ENCODE data around the gene MUC4.
"Not testable (repeated sequence)": the region's sequence is repeated elsewhere in the genome, so short reads cannot be mapped to it uniquely, and the experiment has no call there.

The MUC4 gene

DNA sequence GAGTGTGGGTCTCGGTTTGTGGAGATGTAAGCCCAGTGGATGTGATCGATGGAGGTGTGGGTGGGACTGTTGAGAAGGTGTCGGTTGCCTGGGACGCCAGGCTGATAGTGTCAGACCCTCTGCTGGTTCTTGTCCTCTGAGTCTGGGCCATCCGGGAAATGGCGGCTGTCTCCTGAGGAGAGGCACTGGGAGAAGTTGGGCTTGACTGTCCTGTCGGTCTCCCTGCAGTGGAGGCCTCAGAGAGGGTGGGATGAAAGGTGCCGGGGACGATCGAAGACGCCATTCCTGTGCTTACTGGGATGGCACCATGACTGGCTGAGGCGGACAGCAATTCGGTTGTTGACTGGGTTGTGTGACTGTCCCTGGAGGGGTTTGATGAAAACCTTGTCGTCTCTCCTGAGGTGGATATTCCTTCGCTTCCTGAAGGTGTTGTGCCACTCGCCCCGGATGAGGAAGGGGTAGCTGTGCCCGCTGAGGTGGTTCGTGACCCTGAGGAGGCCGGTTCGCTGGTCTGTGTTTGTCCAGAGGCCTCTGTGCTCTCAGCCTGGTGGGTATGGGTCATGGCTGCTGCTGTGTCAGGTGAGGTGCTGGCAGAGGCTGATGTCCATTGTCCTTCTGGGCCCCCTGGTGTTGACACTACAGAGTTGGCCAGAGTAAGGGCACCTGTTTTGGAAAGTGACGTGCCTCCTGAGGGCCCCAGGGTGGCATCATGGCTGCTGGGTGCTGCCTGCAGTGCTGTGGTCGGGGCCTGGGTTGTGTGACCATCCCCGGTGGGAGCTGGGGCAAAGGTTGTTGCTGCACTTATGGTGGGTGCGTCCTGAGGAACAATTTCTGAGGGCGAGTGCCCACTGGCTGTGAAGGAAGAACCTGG lies 22.8 kb downstream of the MUC4 start:
- DNase-seq (ENCODE audit: low read depth in 2 of 2) = no peak

GRCh38 chr3:195785781-195786405 lies 25.8 kb downstream of the MUC4 start:
- not testable (repeated sequence) for DNase-seq (ENCODE audit: low read depth in 2 of 2)

DNA sequence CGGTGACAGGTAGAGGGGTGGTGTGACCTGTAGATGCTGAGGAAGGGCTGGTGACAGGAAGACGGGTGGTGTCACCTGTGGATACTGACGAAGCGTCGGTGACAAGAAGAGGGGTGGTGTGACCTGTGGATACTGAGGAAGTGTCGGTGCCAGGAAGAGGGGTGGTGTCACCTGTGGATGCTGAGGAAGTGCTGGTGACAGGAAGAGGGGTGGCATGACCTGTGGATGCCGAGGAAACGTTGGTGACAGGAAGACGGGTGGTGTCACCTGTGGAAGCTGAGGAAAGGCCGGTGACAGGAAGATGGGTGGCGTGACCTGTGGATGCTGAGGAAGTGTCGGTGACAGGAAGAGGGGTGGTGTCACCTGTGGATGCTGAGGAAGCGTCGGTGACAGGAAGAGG lies 27.7 kb downstream of the MUC4 start:
- DNase-seq (ENCODE audit: low read depth in 2 of 2) = not testable (repeated sequence)

- not testable (repeated sequence) for DNase-seq (ENCODE audit: low read depth in 2 of 2)
Observed at GRCh38 chr3:195781236-195781635, 30.5 kb downstream of the MUC4 start.

- DNase-seq (ENCODE audit: low read depth in 2 of 2) = no peak
Observed at GRCh38 chr3:195777975-195778374, 33.8 kb downstream of the MUC4 start.

DNA sequence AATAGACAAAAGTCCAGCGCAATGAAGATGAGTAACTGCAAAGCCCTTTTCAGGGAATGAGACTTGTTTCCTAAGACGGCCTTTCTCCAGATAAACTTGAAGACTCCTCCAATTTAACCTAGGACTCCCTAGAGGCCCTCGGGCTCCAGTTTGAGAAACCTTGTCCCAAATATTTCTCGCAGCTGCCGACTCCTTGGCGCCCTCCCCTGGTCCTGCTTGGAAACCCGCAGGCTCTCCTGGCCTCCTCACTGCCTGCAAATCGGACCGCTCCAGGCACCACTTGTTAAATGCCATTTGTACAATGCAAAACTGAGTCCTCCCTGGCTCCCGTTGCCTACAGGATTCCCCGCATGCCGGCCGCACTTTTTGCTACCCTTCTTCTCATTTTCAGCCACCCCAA lies 36.8 kb downstream of the MUC4 start:
- no peak for DNase-seq (ENCODE audit: low read depth in 2 of 2)

DNA sequence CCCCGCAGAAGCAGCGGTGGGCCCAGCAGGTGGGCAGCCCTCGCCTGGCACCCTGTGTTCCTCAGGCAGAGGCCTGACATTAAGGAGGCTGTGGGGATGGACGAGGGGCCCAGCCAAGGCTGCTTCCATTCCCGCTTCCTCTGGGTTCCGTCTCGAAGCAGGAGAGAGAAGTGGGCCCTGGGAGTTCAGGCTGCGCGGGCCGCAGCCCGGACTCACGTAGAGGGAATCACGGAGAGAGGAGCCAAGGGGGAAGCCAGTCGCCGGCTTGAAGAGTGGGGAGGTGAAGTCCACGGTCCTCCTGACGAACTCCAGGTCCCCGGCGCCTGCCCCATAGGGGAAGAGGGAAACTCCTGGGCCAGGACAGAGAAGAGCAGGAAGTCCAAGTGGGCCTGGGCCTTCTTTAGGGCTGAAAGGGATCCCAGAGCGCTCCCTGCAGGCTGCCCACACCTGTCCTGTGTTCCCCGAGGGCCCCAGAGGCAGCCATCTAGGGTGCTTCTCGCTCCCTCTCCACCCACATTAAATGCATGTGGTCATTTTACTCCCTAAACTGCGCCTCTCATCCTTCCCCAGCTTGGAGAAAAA lies 37.7 kb downstream of the MUC4 start:
- no peak for DNase-seq (ENCODE audit: low read depth in 2 of 2)

- no peak for DNase-seq (ENCODE audit: low read depth in 2 of 2)
Observed at GRCh38 chr3:195771646-195772300, 40.0 kb downstream of the MUC4 start.

DNA sequence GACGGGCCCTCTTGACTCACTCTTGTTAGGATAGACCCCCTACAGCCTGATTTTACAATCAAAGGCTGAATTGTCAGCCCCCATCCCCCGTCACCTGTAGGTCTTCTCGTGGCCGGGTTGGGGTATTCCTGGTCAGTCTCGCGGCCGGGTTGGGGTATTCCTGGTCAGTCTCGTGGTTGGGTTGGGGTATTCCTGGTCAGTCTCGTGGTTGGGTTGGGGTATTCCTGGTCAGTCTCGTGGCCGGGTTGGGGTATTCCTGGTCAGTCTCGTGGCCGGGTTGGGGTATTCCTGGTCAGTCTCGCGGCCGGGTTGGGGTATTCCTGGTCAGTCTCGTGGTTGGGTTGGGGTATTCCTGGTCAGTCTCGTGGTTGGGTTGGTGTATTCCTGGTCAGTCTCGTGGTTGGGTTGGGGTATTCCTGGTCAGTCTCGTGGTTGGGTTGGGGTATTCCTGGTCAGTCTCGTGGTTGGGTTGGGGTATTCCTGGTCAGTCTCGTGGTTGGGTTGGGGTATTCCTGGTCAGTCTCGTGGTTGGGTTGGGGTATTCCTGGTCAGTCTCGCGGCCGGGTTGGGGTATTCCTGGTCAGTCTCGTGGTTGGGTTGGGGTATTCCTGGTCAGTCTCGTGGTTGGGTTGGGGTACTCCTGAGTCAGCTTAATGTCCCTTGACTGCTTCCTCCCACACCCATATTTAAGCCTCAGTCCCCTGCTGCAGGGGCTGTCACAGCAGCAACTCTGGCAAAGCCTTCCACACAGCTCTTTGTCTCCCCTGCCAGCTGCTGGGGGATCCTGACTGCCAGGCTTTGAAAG lies 40.7 kb downstream of the MUC4 start:
- not testable (repeated sequence) for DNase-seq (ENCODE audit: low read depth in 2 of 2)

- no peak for DNase-seq (ENCODE audit: low read depth in 2 of 2)
Observed at GRCh38 chr3:195770081-195770840, 41.5 kb downstream of the MUC4 start.

GRCh38 chr3:195769551-195769950 lies 42.2 kb downstream of the MUC4 start:
- DNase-seq (ENCODE audit: low read depth in 2 of 2) = no peak

GRCh38 chr3:195768831-195769303 lies 42.9 kb downstream of the MUC4 start:
- DNase-seq (ENCODE audit: low read depth in 2 of 2) = no peak

- no peak for DNase-seq (ENCODE audit: low read depth in 2 of 2)
Observed at GRCh38 chr3:195768414-195768813, 43.3 kb downstream of the MUC4 start.

GRCh38 chr3:195767792-195768191 lies 43.9 kb downstream of the MUC4 start:
- DNase-seq (ENCODE audit: low read depth in 2 of 2) = no peak

DNA sequence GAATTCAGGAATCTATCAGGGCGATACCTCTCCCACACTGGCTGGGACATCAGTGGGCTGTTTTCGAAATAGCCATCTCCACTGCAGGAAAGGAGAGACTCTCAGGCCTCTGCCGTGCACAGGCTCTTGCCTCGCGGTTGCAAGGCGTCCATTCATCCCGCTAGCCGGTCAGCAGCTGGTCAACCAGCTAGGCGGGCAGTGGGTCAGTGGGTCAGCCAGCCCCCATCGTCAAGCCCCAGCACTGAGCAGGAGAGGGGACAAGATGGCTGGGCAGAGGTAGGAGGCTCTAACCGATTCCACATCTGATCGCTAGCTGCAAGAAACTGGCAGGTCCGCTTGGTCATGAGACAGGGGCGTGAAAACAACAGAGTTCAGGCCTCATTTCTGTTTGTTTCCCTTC lies 45.1 kb downstream of the MUC4 start:
- no peak for DNase-seq (ENCODE audit: low read depth in 2 of 2)

GRCh38 chr3:195764961-195765706 lies 46.6 kb downstream of the MUC4 start:
- no peak for DNase-seq (ENCODE audit: low read depth in 2 of 2)

DNA sequence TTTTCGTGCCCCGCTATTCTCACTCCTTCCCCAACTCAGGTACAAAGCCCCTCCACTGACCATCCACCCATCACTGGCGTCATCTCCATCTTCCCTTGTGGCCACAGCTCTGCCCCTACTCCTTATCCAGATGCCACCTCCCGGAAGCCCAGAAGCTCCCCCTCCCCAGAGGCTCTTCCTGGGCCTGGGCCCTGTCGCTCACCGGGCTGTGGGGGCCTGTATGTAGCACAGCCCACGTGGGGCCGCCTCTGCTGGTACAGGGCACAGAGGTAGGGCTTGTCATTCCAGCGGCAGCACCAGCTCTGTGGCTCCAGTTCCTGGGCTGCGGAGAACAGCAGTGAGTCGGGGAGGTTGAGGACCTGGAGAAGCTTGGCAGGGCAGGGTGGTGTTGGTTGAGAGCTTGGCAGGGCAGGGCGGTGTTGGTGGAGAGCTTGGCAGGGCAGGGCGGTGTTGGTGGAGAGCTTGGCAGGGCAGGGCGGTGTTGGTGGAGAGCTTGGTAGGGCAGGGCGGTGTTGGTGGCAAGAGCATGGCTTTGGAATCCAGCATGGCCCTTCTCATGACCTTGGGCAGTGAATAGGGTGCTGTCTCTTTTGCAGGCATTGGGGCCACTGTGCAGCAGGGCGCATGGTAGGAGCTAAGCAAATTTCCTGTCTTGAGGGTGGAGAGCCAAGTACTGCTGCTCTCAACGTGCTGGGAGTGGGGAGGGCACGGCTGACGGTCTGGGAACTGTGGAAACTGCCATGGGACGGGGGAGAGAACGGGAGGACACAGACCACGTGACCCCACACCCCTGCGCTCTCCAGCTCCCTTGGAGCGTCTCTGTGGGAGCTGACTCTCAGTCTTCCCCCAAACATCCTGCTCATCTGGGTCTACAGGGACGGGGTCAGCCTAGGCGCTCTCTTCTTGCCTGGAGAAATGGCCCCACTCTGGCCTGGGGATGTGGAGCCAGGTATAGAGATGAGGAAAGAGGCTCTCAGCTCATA lies 47.6 kb downstream of the MUC4 start:
- DNase-seq (ENCODE audit: low read depth in 2 of 2) = no peak

DNA sequence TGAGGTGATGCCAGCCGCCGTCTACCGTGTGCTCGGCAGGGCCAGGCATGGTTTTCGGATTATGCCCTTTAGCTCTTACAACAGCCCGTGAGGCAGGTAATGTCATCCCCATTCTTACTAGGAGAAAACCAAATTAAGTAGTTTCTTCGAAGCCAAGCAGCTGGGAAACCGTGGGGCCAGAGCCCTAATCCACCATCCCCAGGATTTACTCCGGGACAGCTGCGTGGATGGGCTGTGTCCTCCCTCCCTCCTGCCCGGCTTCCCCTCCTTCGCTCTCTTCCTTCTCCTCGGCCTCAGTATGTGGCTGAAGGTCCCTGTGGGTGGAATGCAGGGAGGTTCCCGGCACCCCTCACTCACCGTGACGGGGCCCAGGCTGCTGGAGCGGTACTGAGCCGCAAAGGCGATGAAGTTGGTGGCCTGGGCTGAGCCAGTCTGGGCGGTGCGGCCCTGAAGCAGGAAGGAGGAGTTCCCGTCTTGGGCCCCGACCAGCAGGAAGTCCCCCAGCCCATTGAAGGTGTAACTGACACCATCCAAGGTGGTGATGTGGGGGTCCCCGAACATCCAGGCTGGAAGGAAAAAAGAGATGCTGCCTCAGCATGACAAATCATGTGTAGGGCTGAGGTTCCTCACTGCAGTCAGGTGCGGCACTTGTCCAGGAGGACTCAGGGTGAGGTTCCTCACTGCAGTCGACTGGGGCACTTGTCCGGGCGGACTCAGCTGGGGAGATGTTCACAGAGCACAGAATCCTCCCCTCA lies 48.5 kb downstream of the MUC4 start:
- DNase-seq (ENCODE audit: low read depth in 2 of 2) = no peak
